ENCODE data around the gene B9D2. TPM values are rescaled to one million over a fixed set of nuclear protein-coding genes. Genes with fewer than 3 reads are reported as not detected.
"Not testable (repeated sequence)": the region's sequence is repeated elsewhere in the genome, so short reads cannot be mapped to it uniquely, and the experiment has no call there.

Gene B9D2
- total and polyA plus RNA-seq, 2 of the 4 experiments (the other 2 are of a cell fraction), result 6.1 to 9.7 TPM

DNA sequence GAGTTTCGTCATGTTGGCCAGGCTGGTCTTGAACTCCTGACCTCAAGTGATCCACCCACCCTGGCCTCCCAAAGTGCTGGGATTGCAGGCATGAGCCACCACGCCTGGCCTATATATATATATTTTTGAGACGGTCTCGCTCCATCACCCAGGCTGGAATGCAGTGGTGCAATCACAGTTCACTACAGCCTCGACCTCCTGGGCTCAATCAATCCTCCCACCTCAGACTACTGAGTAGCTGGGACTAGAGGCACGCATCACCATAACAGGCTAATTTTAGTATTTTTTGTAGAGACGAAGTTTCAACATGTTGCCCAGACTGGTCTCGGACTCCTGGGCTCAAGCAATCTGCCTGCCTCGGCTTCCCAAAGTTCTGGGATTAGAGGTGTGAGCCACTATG lies 17.0 kb downstream of the B9D2 start:
- POLR2A ChIA-PET (ENCODE audit: unreplicated experiment), result interaction anchor here (0.6 kb wide), 1 partner anchor 513 kb away, joined by 7 read pairs; no protein-coding TSS in a partner anchor
- H3K9me1 ChIP-seq (ENCODE audit: insufficient read depth, low read length); ATAC-seq (ENCODE audit: low read depth); H3K23ac ChIP-seq (ENCODE audit: low read depth, low read length); H3K9ac ChIP-seq (ENCODE audit: low read depth, low read length); H3K4me2 ChIP-seq (ENCODE audit: low read depth, low read length); H3K56ac ChIP-seq (ENCODE audit: extremely low read depth, insufficient read depth, low read length); CTCF ChIA-PET; BruUV-seq (replicated peaks); in situ Hi-C loops (cut with MboI; ENCODE audit: low sequenced_read_pairs); H3K9me3 ChIP-seq (ENCODE audit: control insufficient read depth, insufficient read depth, low read length); DNase-seq; H4K91ac ChIP-seq (ENCODE audit: insufficient read depth, low read depth, low read length); H2AK5ac ChIP-seq (ENCODE audit: low read depth, low read length); H2BK5ac ChIP-seq (ENCODE audit: low read depth, low read length, poor library complexity, severe bottlenecking); H3K4me1 ChIP-seq (ENCODE audit: control insufficient read depth, insufficient read depth, low read length); H3K4ac ChIP-seq (ENCODE audit: low read depth, low read length); H2BK120ac ChIP-seq (ENCODE audit: low read depth, low read length); H3K14ac ChIP-seq (replicated peaks; ENCODE audit: low read depth, low read length); H2BK15ac ChIP-seq (ENCODE audit: low read depth, low read length); dilution Hi-C loops (cut with HindIII; ENCODE audit: low sequenced_read_pairs, unreplicated experiment); H3K4me3 ChIP-seq (ENCODE audit: insufficient read depth, low read depth, low read length); H4K8ac ChIP-seq (ENCODE audit: low read depth in 2 of 2, low read length in 2 of 2); H2BK20ac ChIP-seq (ENCODE audit: low read depth, low read length); H2AFZ ChIP-seq (replicated peaks; ENCODE audit: low read length, poor library complexity); intact Hi-C loops (cut with micrococcal nuclease); H3K27ac ChIP-seq (ENCODE audit: insufficient read depth, low read length); H3K18ac ChIP-seq (ENCODE audit: low read depth, low read length); H3K27me3 ChIP-seq (ENCODE audit: control insufficient read depth, insufficient read depth, low read length); H2AK9ac ChIP-seq (replicated peaks; ENCODE audit: low read depth, low read length, poor library complexity); H4K5ac ChIP-seq (ENCODE audit: low read depth, low read length): not testable (repeated sequence)
- Histone ChIP-seq H3K36me3 (ENCODE audit: control insufficient read depth, insufficient read depth, low read length) (peaks cover 30% of the 10 kb centered on the region), H4K20me1 (ENCODE audit: insufficient read depth, low read length) (peaks cover 58% of the 10 kb centered on the region), H3K79me1 (ENCODE audit: low read depth in 1 of 2, low read length in 2 of 2) (peaks cover 31 to 72% of the 10 kb centered on the region in 2 experiments)
- WGBS, 2 experiments (ENCODE audit: extremely low coverage in 2 of 2, insufficient read length in 1 of 2), result no CpG with 5 or more reads among the region's 9 CpGs

All from IMR-90 (cell line).